HG03139 (cell line): Measurements from ENCODE around the gene IRF3.
A peak's percentile ranks its signal among the peaks of the same experiment; 100 is the strongest.

Experiments
- ATAC-seq: cut with Tn5 transposase; IDR thresholded peaks from one replicate; pipeline ENCODE4 v1.9.1; 2021; ENCODE audit not compliant: unreplicated experiment

The IRF3 gene

GRCh38 chr19:49665351-49666119 lies at the start of gene IRF3, which contains the start of gene BCL2L12:
TSS of gene IRF3 (minus strand) at chr19:49665857. CDS start at chr19:49664838, 1,019 bp downstream.
TSS of gene BCL2L12 (plus strand) at chr19:49665933. CDS start at chr19:49666693, 760 bp downstream.
- ATAC-seq: peak; percentile 67

DNA sequence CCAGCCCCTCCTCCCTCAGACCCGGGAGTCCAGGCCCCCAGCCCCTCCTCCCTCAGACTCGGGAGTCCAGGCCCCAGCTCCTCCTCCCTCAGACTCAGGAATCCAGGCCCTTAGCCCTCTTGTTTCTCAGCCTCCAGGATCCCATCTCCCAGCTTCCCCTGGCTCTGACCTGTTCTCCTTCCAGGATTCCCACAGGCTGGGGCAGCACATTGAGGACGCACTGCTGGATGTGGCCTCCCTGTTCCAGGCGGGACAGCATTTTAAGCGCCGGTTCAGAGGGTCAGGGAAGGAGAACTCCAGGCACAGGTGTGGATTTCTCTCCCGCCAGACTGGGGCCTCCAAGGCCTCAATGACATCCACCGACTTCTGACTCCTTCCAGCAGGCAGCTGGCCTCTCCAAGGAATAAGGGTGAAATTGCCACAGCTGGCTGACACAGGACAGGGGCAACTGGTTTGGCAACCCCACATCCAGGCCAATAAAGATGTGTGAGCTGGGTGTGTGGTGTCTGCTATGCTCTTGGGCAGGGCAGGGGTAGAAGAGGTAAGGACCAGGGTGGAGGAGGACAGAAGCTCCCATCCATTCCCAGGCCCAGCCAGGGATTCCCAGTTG lies 47.7 kb upstream of the IRF3 start:
- ATAC-seq: no peak

GRCh38 chr19:49712397-49712859 lies 46.8 kb upstream of the IRF3 start:
- ATAC-seq: no peak

DNA sequence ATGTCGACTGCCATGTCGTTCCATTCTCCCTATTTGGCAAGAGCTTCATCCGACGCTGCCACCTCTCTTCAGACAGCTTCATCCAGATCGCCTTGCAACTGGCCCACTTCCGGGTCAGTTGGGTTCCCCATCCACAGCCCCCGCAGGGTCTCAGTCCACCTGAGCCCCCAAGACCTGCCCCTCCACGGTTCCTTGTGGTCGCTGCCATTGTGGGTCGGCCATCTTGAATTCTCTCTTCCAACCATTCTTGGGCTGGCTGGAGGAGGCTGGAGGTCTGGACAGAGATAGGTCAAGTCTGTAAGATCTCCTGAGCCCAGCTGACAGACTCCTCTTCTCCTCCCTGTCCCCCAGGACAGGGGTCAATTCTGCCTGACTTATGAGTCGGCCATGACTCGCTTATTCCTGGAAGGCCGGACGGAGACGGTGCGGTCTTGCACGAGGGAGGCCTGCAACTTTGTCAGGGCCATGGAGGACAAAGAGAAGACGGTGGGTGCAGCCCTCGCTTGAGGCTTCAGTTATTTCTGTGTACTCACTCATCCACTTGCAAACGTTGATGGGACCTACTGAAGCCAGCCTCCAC lies 44.8 kb upstream of the IRF3 start:
- ATAC-seq: no peak

- no peak for ATAC-seq
These were observed 40.3 kb upstream of the IRF3 start for GRCh38 chr19:49705919-49706318.

GRCh38 chr19:49704888-49705642 lies 39.4 kb upstream of the IRF3 start:
- ATAC-seq: no peak

GRCh38 chr19:49701271-49701786 lies 35.7 kb upstream of the IRF3 start:
- ATAC-seq: no peak

DNA sequence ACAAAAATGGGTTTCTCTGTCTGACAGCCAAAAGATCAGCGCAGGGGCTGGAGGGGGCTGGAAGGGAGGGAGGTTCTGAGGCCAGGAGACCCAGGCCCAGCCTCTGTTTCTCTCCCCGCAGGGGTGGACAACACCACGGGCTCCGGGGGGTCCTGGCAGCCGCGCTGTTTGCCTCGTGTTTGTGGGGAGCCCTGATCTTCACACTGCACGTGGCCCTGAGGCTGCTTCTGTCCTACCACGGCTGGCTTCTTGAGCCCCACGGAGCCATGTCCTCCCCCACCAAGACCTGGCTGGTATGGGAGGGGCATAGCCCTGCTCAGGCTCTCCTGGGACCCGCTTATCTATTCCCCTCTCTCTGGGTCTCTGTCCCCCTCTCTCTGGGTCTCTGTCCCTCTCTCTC lies 34.9 kb upstream of the IRF3 start:
- ATAC-seq: no peak

DNA sequence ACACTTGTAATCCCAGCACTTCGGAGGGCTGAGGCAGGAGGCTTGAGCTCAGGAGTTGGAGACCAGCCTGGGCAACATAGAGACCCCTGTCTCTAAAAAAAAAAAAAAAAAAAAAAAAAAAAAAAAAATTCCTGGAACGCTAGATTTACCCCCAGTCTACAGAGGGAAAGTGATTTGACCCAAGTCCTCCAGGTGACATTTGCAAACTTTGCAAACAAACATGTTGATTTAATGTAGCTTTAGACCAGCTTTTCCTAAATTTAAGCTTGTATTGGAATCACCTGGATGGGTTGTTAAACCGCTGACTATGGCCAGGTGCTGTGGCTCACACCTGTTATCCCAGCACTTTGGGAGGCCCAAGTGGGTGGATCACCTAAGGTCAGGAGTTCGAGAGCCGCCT lies 33.7 kb upstream of the IRF3 start:
- no peak for ATAC-seq

- no peak for ATAC-seq
These were observed 31.2 kb upstream of the IRF3 start for GRCh38 chr19:49696865-49697264.

GRCh38 chr19:49696115-49696514 lies 30.5 kb upstream of the IRF3 start:
- no peak for ATAC-seq

- no peak for ATAC-seq
These were observed 26.5 kb upstream of the IRF3 start for GRCh38 chr19:49692147-49692506.

DNA sequence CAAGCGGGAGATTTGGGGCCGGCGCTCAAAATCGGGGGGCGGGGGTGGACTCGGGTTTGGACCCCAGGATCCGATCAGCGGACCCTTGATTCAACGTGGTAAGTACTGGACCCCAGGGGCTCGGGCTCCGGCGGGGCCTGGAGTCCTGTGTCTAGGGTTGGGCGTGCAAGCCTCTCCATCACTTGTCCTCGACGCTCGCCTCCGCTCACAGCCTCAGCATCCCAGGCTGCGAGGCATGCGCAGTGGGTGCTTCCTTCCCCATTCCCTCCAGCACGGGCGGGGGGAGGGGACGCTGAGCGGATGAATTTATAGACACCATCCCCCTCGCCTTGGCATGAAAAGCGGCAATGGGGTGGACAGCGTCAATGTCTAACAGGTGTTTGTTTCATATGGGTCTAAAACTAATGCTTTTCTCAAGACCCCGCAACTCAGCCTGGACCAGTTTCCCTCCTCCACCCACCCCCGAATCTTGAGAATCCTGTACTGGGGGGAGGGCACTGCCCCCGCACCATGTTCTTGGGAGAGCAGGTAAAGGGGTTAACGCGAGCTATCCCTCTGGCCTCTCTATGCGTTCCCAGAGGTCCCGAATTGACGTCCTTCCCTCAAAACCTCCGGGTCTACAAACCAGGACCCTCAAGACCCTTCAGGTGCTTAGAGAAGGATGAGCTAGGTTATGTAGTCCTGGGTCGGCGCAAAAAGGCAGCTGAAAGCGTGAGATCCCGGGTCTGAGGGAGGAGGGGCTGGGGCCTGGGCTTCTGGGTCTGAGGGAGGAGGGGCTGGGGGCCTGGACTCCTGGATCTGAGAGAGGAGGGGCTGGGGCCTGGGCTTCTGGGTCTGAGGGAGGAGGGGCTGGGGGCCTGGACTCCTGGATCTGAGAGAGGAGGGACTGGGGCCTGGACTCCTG lies 25.8 kb upstream of the IRF3 start:
- no peak for ATAC-seq

GRCh38 chr19:49690656-49691242 lies 25.1 kb upstream of the IRF3 start, which contains the start of gene CPT1C:
TSS of gene CPT1C (plus strand) at chr19:49691116. CDS start at chr19:49692253, 1,137 bp downstream.
- ATAC-seq: no peak

DNA sequence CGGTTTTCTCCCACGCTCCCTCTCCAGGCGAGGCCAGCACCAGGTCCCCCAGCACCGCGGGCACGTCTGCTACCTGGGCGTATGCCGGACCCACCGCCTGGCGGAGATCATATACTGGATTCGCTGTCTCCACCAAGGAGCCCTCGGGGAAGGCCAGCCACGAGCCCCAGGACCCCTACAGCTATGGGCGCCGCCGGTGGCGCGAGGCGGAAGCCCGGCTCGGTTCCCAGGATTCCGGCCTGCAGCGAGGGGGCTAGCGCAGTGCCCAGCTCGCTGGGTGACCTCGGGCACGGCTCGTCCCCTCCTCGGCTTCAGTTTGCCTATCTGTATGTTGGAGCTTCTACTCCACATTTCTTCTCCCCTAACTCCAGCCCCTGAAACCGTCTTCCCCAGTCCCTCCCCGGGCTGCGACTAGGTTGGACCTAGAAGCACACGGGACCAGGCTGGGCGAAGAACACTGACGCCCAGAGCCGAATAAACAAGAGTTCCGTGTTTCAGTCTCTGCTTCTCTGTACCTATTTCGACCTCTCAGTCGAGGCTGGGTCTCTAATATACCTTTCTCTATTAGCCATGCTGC lies 24.5 kb upstream of the IRF3 start:
- ATAC-seq: no peak

DNA sequence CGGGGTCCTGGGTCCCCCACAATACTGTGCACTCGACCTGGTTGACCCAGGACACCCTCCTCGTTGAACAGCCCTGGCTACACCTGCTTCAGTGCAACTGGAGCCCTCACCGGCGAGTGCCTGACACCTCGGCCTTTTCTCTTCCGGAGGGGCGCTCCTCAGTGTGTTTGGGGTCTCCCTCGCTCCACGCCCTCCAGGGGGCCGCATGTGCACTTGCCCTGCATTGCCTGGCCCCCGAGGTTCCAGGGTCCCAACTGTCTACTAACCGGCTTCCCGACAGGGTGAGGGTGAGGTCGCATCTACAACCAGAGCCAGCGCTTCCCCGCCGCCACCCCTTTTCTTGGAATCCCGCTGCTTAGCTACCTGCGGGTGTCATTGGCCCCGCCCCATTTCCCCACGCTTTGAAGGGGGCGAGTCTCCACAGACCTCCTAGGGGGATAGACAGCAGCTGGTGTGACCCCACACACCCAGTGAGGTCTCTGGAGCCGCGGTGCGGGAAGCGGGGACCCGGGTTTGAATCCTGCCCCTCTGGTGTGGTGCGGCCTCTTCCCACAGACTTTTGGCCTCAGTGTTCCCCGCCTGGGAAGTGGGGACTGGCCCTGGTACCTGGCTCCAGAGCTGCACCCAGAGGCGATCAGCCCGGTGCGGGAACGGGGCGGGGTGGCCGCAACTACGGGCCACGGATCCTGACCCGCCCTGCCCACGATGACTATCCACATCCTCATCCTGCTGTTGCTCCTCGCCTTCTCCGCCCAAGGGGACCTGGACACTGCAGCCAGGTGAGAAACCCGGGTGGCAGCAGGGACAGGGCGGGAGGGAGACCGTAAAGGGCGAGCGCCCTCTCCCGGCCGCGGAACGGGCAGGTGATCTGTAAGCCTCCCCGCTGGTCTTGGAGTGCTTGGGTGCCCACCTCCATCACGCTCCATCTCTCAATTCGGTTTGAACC lies 23.7 kb upstream of the IRF3 start, which contains the start of gene ADM5:
Gene ADM5, plus strand, starts transcription at position 462 of the 946 bp plus-strand sequence. Its CDS starts 244 bp downstream, at position 706.
- ATAC-seq: no peak

- no peak for ATAC-seq
These were observed 23.0 kb upstream of the IRF3 start for GRCh38 chr19:49688531-49689132.
